Stimulated activated naive CD8-positive, alpha-beta T cell treated with anti-CD3 and anti-CD28 coated beads, Interleukin-15, Interleukin-2, amounts not matched to agents 100 ng/mL and 50 ng/mL, for 24 hours (primary cell): ENCODE data around the gene BDKRB1.

Experiments used
- H3K27ac Mint-ChIP-seq: one replicate; pipeline ENCODE4 v1.8.0; 2021; ENCODE audit warnings: mild to moderate bottlenecking, mixed read lengths
- H3K27me3 Mint-ChIP-seq: one replicate; pipeline ENCODE4 v1.8.0; 2021; ENCODE audit warnings: mixed read lengths
- H3K36me3 Mint-ChIP-seq: one replicate; pipeline ENCODE4 v1.8.0; 2021; ENCODE audit warnings: low read depth, mixed read lengths
- H3K4me1 Mint-ChIP-seq: one replicate; pipeline ENCODE4 v1.8.0; 2021; ENCODE audit warnings: low read depth, mixed read lengths
- H3K4me3 Mint-ChIP-seq: one replicate; pipeline ENCODE4 v1.8.0; 2021; ENCODE audit warnings: mild to moderate bottlenecking, mixed read lengths
- H3K9me3 Mint-ChIP-seq: one replicate; pipeline ENCODE4 v1.8.0; 2021; ENCODE audit warnings: mixed read lengths

BDKRB1 gene

DNA sequence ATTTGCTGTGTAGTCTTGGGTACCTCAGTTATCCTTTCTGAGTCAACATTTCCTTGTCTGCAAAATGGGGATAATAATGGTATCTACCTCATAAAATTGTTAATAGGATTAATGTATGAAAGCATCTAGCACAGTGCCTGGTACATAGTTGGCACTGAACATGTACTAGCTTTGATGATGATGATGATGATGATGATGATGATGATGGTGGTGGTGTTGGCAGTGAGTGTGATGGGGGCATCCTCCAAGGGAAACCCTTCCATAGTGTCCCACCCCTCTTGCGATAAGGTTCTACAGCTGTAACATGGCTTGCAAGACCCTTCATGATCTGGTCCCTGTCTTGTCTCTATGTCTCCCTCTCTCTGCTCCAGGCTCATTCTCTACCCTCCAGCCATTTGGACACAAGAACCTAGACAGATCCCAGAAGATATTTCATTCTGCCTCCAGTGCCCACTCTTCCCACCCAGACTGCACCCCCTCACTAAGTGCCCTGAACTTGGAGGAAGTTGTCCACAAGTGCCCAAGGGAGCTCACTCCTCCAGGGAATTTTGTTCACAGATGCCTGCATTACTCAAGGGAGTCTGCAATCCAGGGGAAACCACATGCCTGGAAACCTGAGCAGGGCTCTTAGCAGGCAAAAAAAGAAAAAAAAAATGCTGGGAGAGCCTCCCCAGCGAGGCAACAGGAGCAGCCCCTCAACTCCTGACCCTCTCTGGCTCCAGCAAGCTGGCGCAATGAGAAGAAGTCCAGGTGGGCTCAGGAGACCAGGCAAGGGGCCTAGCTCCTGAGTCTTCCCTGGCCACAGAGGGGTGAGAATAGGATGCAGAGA, 10.1 kb upstream of the BDKRB1 start:
- no peaks in the 10 kb centered on the region for H3K4me1 Mint-ChIP-seq
- no peak overlapping the region for H3K4me3 Mint-ChIP-seq
- H3K9me3 Mint-ChIP-seq: no peaks in the 10 kb centered on the region
- no peak overlapping the region for H3K27ac Mint-ChIP-seq
- H3K36me3 Mint-ChIP-seq: no peaks in the 10 kb centered on the region
- peaks cover 22% of the 10 kb centered on the region for H3K27me3 Mint-ChIP-seq

DNA sequence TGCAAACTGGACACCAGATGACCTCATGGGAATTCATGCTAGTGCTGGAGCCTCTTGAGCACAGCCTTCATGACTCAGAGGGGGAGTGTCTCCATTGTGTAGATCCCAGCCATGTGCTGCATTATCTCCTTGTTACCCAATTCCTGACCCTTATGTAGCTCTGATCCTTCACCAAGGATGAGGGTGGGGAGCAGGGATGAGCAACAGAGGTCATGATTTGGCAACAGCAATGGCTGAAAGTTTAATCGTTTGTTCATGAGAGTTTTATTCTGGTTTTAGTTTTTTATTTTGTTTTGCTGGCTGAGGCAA, 9.5 kb upstream of the BDKRB1 start:
- H3K27ac Mint-ChIP-seq: no peak overlapping the region

DNA sequence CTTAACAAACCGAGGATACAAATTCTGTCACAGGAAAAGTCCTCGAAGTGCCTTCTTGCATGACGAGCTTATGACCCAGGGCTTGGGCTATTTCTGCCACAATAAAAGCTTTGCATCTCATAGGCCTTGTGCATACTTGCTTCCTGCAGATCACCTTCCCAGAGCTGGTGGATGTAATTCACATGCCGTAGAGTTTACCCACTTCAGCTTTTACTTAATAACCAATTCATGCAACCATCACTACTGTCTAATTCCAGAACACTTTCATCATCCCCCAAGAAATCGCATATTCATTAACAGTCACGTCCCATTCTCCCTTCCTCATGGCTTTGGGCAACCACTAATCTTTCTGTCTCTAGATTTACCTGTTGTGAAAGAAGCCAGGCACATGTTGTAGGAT, 9.0 kb upstream of the BDKRB1 start:
- H3K27me3 Mint-ChIP-seq: peaks cover 30% of the 10 kb centered on the region
- no peak overlapping the region for H3K27ac Mint-ChIP-seq
- no peaks in the 10 kb centered on the region for H3K4me1 Mint-ChIP-seq

More for the DNA sequence above, 9.5 kb upstream of the BDKRB1 start:
- H3K4me1 Mint-ChIP-seq: no peaks in the 10 kb centered on the region
- no peaks in the 10 kb centered on the region for H3K9me3 Mint-ChIP-seq
- no peak overlapping the region for H3K4me3 Mint-ChIP-seq
- peaks cover 24% of the 10 kb centered on the region for H3K27me3 Mint-ChIP-seq
- H3K36me3 Mint-ChIP-seq: no peaks in the 10 kb centered on the region

DNA sequence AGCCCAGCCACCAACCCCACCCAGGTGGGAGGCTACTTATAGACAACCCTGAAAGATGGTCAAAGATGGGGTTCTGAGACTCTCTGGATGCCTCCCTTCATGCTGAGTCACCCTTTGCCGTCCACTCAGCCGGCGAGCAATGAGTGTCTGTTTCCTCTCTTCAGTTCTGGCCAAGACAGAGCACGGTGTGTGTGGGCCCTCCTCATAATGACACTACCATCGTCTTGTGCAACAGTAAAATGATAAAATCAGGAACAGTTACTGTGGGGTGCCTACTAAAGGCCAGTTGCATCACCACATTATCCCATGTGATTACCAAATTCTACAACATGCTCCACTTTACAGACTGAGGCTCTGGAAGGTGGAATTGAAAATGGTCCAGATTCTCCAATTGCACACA, 7.0 kb upstream of the BDKRB1 start:
- Mint-ChIP-seq H3K27ac (no peak overlapping the region), H3K27me3 (peaks cover 30% of the 10 kb centered on the region), H3K9me3 (no peaks in the 10 kb centered on the region), H3K4me1 (no peaks in the 10 kb centered on the region), H3K36me3 (no peaks in the 10 kb centered on the region), H3K4me3 (no peak overlapping the region)

More for the DNA sequence above, 9.0 kb upstream of the BDKRB1 start:
- Mint-ChIP-seq H3K4me3 (no peak overlapping the region), H3K9me3 (no peaks in the 10 kb centered on the region), H3K36me3 (no peaks in the 10 kb centered on the region)

DNA sequence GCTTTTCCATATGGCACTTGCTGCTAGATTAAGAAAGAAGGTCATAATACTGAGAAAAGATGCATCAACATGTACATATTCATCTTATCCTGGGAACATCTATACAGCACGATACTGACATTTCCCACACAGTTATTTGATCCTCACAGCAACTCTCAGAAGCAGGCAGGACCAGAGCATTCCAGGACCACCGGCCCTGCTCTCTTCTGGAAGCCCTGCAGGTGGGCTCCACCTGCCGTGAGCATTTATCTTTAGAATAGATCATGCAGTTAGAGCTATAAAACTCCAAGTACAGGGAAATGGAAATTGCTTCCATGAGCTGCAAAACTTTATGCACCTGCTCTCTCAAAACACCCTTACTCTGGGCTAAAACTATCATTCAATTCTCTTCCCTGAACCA, 5.5 kb upstream of the BDKRB1 start:
- Mint-ChIP-seq H3K4me3 (no peak overlapping the region), H3K9me3 (no peaks in the 10 kb centered on the region), H3K4me1 (no peaks in the 10 kb centered on the region), H3K27me3 (peaks cover 34% of the 10 kb centered on the region), H3K36me3 (no peaks in the 10 kb centered on the region), H3K27ac (no peak overlapping the region)

DNA sequence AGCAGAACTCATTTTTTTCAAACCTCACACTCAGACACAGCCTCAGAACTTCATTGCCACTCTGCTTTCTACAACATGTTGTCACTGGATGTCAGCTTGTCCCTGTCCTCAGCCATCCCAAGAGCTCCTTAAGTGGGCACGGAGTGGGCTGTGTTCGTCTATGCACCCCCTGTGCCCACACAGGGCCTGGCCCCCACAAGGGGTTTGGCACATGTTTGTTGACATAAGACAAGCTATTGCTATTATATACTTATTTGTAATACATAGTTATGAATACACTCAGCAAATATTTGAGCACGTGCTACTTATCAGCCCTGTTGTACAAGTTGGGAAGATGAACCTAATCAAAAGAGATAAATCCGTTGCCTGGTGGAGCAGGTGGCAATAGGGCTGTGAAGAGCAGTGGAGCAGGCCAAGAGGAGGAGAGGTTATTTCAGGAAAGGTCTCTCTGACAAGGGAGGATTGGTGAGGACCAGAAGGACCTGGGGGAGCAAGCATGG, 4.3 kb upstream of the BDKRB1 start:
- Mint-ChIP-seq H3K4me1 (no peaks in the 10 kb centered on the region), H3K27ac (no peak overlapping the region), H3K4me3 (no peak overlapping the region), H3K36me3 (no peaks in the 10 kb centered on the region), H3K27me3 (peaks cover 40% of the 10 kb centered on the region), H3K9me3 (no peaks in the 10 kb centered on the region)

DNA sequence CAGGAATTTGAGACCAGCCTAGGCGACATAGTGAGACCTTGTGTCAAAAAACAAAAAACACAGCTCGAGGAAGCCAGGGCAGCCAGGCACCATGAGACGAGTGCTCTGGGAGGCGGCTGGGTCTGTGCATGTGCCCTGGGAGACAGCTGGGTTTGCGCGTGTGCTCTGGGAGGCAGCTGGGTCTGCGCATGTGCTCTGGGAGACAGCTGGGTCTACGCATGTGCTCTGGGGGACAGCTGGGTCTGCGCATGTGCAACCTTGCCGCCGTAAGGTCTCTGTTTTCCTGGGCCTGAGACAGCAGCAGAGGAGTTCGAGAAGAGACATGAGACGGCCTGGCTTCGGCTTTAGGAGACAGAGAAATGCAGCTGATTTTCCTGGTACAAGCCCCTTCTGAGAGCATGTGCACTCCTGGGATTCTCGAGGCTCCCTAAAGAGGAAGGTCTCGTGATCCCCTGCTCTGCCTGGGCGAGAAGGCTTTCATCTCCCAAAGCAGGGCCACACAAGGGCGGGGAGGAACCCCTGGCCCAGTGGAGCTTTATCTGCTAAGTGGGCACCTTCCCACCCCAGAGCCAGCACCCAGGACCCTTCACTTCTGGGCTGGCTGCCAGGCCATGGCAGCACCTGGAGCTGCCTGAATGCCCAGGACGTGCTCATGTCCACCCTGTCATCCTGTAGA, 3.5 kb upstream of the BDKRB1 start:
- Mint-ChIP-seq H3K27me3 (peaks cover 41% of the 10 kb centered on the region), H3K4me3 (no peak overlapping the region), H3K4me1 (no peaks in the 10 kb centered on the region), H3K36me3 (no peaks in the 10 kb centered on the region), H3K27ac (no peak overlapping the region), H3K9me3 (no peaks in the 10 kb centered on the region)

DNA sequence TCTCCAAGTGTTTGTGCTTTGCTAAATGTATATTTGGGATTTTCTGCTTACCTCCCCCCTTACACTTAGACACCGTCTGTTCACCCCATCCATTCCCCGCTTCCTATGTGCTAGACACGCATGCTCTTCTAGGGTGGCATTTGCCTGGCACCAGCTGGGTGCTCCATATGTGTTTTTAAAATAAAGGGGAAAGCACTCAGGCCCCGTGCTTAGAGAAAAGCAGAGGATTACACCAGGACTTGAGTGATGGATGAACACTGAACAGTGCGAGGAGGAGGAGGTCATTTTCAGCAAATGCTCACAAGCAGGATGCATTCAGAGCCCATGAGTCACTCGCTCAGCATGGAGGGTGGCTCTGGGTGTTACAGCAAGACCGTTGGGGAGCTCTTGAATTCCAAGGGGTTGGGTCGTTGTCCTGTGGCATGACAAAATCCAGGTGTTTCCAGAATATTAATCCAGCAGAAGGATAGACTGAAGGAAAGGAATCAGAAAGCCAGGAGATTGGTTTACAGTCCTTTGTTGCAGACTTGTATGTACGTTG, 2.9 kb upstream of the BDKRB1 start:
- Mint-ChIP-seq H3K4me1 (no peaks in the 10 kb centered on the region), H3K36me3 (no peaks in the 10 kb centered on the region), H3K9me3 (no peaks in the 10 kb centered on the region), H3K27me3 (peaks cover 41% of the 10 kb centered on the region), H3K4me3 (no peak overlapping the region), H3K27ac (no peak overlapping the region)

DNA sequence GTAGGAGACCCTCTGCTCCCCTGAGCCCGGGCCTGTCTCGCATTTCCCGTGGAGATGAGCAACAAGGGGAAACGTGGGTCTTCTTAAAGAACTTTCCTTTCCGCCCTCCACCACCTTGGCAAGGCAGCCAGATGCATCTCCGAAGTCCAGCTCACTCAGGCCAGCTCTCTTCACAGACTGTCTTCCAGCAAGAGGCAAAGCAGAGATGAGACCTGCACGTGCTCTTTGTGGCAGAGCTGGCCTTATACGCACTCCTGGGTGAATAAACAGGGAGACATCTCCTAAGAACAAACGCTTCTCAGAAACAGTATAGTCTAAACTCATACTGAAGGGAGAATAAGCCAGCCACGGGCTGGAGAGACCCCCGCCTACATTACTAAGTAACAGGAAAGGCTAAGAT, 1.3 kb upstream of the BDKRB1 start:
- no peaks in the 10 kb centered on the region for H3K9me3 Mint-ChIP-seq
- H3K4me3 Mint-ChIP-seq: no peak overlapping the region
- H3K36me3 Mint-ChIP-seq: no peaks in the 10 kb centered on the region
- no peaks in the 10 kb centered on the region for H3K4me1 Mint-ChIP-seq
- no peak overlapping the region for H3K27ac Mint-ChIP-seq
- peaks cover 46% of the 10 kb centered on the region for H3K27me3 Mint-ChIP-seq

DNA sequence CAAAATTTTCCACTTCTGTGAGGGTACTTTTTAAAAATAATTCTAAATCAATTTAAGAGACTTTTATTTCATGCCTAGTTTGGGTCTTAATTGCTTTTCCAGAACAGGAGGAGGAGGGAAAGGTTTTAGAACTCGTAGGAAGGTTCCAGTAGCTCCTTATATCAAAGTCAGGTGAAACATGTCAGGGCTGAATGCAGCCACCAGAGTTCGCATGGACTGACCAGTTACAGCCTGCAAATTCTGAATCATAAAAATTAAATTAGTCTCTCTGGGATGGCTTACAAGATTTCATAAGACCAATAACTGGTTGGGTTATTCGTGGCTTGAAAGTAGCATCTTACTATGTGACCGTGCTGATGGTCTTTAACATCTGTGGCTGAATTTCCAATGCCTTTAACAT, 397 bp downstream of the BDKRB1 start:
- Mint-ChIP-seq H3K4me1 (no peaks in the 10 kb centered on the region), H3K4me3 (no peak overlapping the region), H3K36me3 (no peaks in the 10 kb centered on the region), H3K27me3 (peaks cover 49% of the 10 kb centered on the region), H3K9me3 (no peaks in the 10 kb centered on the region), H3K27ac (no peak overlapping the region)

DNA sequence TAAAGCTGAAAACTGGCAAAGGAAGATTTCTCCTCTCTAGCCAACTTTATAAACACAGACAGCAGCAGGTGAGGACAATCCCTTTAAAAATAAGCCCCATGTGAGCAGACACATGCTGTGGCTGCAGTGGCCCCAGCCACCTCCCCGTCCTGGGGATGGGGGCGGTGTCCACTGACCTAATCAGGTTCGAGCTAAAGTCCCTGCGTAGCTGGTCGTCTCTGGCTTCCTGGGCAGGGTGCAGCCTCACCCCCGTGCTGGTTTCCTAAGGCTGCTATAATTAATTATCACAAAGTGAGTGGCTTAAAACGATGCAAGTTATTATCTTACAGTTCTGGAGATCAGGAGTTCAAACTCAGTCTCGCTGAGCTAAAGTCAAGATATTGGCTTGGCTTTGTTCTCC, 1.0 kb downstream of the BDKRB1 start:
- H3K36me3 Mint-ChIP-seq: no peaks in the 10 kb centered on the region
- no peak overlapping the region for H3K4me3 Mint-ChIP-seq
- H3K9me3 Mint-ChIP-seq: no peaks in the 10 kb centered on the region
- no peak overlapping the region for H3K27ac Mint-ChIP-seq
- H3K4me1 Mint-ChIP-seq: no peaks in the 10 kb centered on the region
- H3K27me3 Mint-ChIP-seq: peaks cover 43% of the 10 kb centered on the region

DNA sequence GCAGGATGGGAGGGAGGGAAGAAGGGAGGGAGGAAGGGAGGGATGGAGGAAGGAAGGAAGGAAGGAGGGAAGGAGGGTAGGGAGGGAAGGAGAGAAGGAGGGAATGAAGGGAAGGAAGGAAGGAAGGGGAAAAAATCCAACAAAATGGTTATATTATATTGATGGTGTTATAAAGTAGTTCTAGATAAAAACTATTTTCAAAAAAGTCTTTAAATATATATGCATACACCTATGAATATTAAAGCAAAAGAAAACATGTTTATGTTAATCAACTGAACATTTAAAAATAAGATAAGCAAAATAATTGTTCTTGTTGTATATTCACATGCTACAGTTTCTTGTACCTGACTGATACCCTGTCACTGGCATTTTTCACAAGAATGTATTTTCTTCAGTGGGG, 1.9 kb downstream of the BDKRB1 start:
- Mint-ChIP-seq H3K36me3 (no peaks in the 10 kb centered on the region), H3K27me3 (peaks cover 43% of the 10 kb centered on the region), H3K27ac (no peak overlapping the region), H3K9me3 (no peaks in the 10 kb centered on the region), H3K4me1 (no peaks in the 10 kb centered on the region), H3K4me3 (no peak overlapping the region)

DNA sequence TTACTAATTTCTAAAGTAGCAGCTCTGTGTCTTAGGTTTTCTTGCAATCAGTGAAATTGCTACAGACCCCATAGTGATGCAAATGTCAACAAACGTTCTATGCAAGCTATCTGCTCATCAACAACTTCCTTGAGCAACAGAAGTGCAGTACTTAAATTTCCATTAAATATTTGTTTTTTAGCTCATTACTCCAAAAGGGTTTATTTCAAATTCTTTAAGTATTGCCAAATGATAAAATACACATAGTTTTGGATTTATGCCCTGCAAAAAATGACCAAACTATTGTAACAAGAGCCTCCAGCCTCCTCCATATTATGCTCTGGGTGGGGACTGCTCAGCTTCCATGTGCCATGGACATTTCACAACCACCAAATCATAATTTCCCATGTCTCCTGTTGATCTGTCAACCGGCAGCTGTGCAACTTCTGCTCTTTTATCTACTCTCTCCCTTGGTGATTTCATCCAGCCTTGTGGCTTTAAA, 4.4 kb downstream of the BDKRB1 start:
- Mint-ChIP-seq H3K36me3 (no peaks in the 10 kb centered on the region), H3K27me3 (peaks cover 34% of the 10 kb centered on the region), H3K9me3 (no peaks in the 10 kb centered on the region), H3K4me1 (no peaks in the 10 kb centered on the region), H3K27ac (no peak overlapping the region), H3K4me3 (no peak overlapping the region)

DNA sequence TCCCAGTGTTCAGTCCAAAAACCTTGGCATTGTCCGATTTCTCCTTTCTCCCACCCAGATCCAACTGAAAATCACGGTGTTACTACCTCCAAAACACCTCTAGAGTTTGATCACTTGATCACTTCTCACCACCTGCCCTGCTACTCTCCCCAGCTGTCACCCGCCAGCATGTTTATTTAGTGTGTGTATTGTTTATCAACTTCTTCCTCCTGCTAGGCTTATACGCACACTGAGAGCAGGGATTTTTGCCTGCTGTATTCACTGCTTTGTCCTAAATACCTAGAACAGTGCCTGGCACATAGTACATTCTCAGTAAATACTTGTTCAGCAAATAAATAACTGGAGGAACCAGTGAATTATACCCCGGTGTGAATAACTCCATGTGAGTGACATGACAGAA, 5.0 kb downstream of the BDKRB1 start:
- Mint-ChIP-seq H3K27me3 (peaks cover 30% of the 10 kb centered on the region), H3K27ac (no peak overlapping the region), H3K4me3 (no peak overlapping the region), H3K4me1 (no peaks in the 10 kb centered on the region), H3K9me3 (no peaks in the 10 kb centered on the region), H3K36me3 (no peaks in the 10 kb centered on the region)
